K562 (cell line): ENCODE measurements around the gene TBXA2R. TPM values are rescaled to one million over a fixed set of nuclear protein-coding genes. Genes with fewer than 3 reads are reported as not detected.

Experiments
- ATAC-seq: fragments of 200-7000 bp; cut with Tn5 transposase; 3 replicates; pipeline ENCODE4 v1.9.1; 2020; ENCODE audit warnings: moderate library complexity
- BruUV-seq: library from RNA; stranded (reverse); fragments of 400-500 nt; replicated peaks from 2 replicates; lab custom pipeline; 2021; lab: Mats Ljungman, UMichigan
- CTCF ChIA-PET: fragments of 300-600 bp; formaldehyde crosslinking; extraction: SDS; loops from one replicate; lab custom pipeline; 2021; ENCODE audit warnings: low intra/inter-chr PET ratio; lab: Yijun Ruan, JAX
- POLR2A ChIA-PET: fragments of 300-600, 350-650 bp; sonication (Branson Sonifier 250); formaldehyde crosslinking; extraction: SDS; loops from one replicate; lab custom pipeline; 2021; ENCODE audit warnings: antibody characterized with exemption, inconsistent platforms; lab: Yijun Ruan, JAX
- DNase-seq, 4 experiments: peaks; one replicate each; pipeline versions ENCODE4 v3.0.0 to v3.0.0-alpha.2; 2011 to 2018; ENCODE audit warnings: low spot score in 3 of 4, mixed read lengths in 3 of 4; ENCODE audit errors: extremely low read depth in 1 of 4
- FAIRE-seq: peaks from 2 replicates; lab custom pipeline; 2011; peaks lifted over from hg19 to GRCh38; lab: Jason Lieb, UNC
- H2AFZ ChIP-seq: 2 replicates; pipeline ENCODE4 v1.6.0; 2011; ENCODE audit warnings: low read depth, low read length, control low read depth, inconsistent platforms
- H3K27ac ChIP-seq: fragments of 200-600 bp; 3 replicates; pipeline ENCODE4 v1.8.0; 2011; ENCODE audit warnings: low read depth, mild to moderate bottlenecking, control low read depth, inconsistent platforms, low read length, moderate library complexity, mixed read lengths; ENCODE audit errors: extremely low read depth
- H3K27me3 ChIP-seq, 2 experiments: fragments of 300-600 bp in 1 of 2; 2 replicates in 1 of 2; 3 replicates in 1 of 2; pipeline versions ENCODE4 v1.6.0 to v1.8.0; 2011; ENCODE audit warnings: inconsistent platforms in 2 of 2, low read length in 2 of 2, mild to moderate bottlenecking in 1 of 2, mixed read lengths in 1 of 2, moderate library complexity in 1 of 2; ENCODE audit not compliant: control insufficient read depth in 2 of 2, insufficient read depth in 2 of 2
- H3K36me3 ChIP-seq: fragments of 300-600 bp; 3 replicates; pipeline ENCODE4 v1.8.0; 2011; ENCODE audit warnings: mild to moderate bottlenecking, low read length, inconsistent platforms; ENCODE audit not compliant: control insufficient read depth, insufficient read depth
- H3K4me1 ChIP-seq, 2 experiments: fragments of 200-600 bp in 1 of 2; replicated peaks in 1 of 2; 2 replicates in 1 of 2; 3 replicates in 1 of 2; pipeline versions ENCODE4 v1.5.1 to v1.8.0; 2011; ENCODE audit warnings: inconsistent platforms in 2 of 2, low read length in 2 of 2, mild to moderate bottlenecking in 1 of 2, mixed read lengths in 1 of 2, moderate library complexity in 1 of 2; ENCODE audit not compliant: control insufficient read depth in 2 of 2, insufficient read depth in 2 of 2
- H3K4me2 ChIP-seq: 2 replicates; pipeline ENCODE4 v1.6.1; 2011; ENCODE audit warnings: low read length, control low read depth, inconsistent platforms, mixed read lengths; ENCODE audit not compliant: insufficient read depth
- H3K4me3 ChIP-seq: fragments of 200-600 bp; sonication (generic), shearing (Covaris generic); 2 replicates; pipeline ENCODE4 v1.5.1; 2016; ENCODE audit warnings: control low read depth, inconsistent platforms
- H3K79me2 ChIP-seq: fragments of 200-600 bp; 3 replicates; pipeline ENCODE4 v1.8.0; 2011; ENCODE audit warnings: low read length, inconsistent platforms; ENCODE audit not compliant: control insufficient read depth, insufficient read depth
- H3K9ac ChIP-seq, 2 experiments: 2 replicates each; pipeline versions ENCODE4 v1.6.0 to v1.6.1; 2011; ENCODE audit warnings: low read depth in 2 of 2, low read length in 2 of 2, control low read depth in 1 of 2, inconsistent platforms in 1 of 2, mild to moderate bottlenecking in 1 of 2, mixed read lengths in 1 of 2; ENCODE audit not compliant: insufficient read depth in 1 of 2
- H3K9me1 ChIP-seq: one replicate; pipeline ENCODE4 v1.6.0; 2011; ENCODE audit warnings: inconsistent platforms, mild to moderate bottlenecking, low read length, moderate library complexity; ENCODE audit not compliant: control insufficient read depth, insufficient read depth
- H3K9me3 ChIP-seq: replicated peaks from 2 replicates; pipeline ENCODE4 v1.5.1; 2011; ENCODE audit warnings: low read depth, low read length, inconsistent platforms; ENCODE audit not compliant: control insufficient read depth, insufficient read depth
- H4K20me1 ChIP-seq: replicated peaks from 2 replicates; pipeline ENCODE4 v1.6.1; 2011; ENCODE audit warnings: low read length, inconsistent platforms, mixed read lengths; ENCODE audit not compliant: control insufficient read depth, insufficient read depth
- NFE2L1 ChIP-seq: fragments of 450-650 bp; IDR thresholded peaks from 2 replicates; pipeline ENCODE4 v1.6.1; 2016; ENCODE audit warnings: missing genetic modification characterization, low read depth, mild to moderate bottlenecking, missing compliant biosample characterization, moderate library complexity, borderline replicate concordance
- POLR2G ChIP-seq: fragments of 200-400 bp; formaldehyde crosslinking; IDR thresholded peaks from 2 replicates; pipeline ENCODE4 v1.6.1; 2017; ENCODE audit warnings: low read depth, mild to moderate bottlenecking, antibody characterized with exemption, low read length, moderate library complexity
- RBFOX2 ChIP-seq: fragments of 200-400 bp; formaldehyde crosslinking; IDR thresholded peaks from 2 replicates; pipeline ENCODE4 v1.6.1; 2017; ENCODE audit warnings: low read depth, mild to moderate bottlenecking, low read length, moderate library complexity
- RBM22 ChIP-seq: fragments of 200-400 bp; formaldehyde crosslinking; IDR thresholded peaks from 2 replicates; pipeline ENCODE4 v1.6.1; 2018; ENCODE audit warnings: low read length, low read depth; ENCODE audit not compliant: poor library complexity, severe bottlenecking
- ZBTB7A ChIP-seq: IDR thresholded peaks from 2 replicates; pipeline ENCODE4 v1.6.1; 2011; ENCODE audit warnings: low read depth, mild to moderate bottlenecking, low read length, moderate library complexity, borderline replicate concordance; ENCODE audit not compliant: control insufficient read depth
- WGBS: fragments of 100-300 bp; shearing (Covaris generic); methylation state at CpG from one replicate; pipeline ENCODE4 v1.1.6; 2016; ENCODE audit warnings: low coverage, mixed read lengths; ENCODE audit not compliant: insufficient coverage; ENCODE audit errors: missing lambda C conversion rate; 5-methylcytosine and 5-hydroxymethylcytosine counted together
- in situ Hi-C: fragments of 300-500 bp; cut with MboI; formaldehyde crosslinking; loops from 4 replicates; pipeline ENCODE4 v1.15.0; 2018; ENCODE audit warnings: inconsistent platforms, mixed read lengths
- intact Hi-C: fragments of 100-400 bp; cut with micrococcal nuclease; formaldehyde crosslinking; loops from 2 replicates; pipeline ENCODE4 v1.14.2; 2022
- polyA plus RNA-seq, 8 experiments: library from polyadenylated mRNA; depleted of rRNA in 4 of 8; stranded (reverse) in 5 of 8; unstranded in 3 of 8; fragments of >200 nt; fragmentation: Nextera tagmentation in 2 of 8; fragmentation: Illumina TruSeq in 1 of 8; extraction: Ambion mirVana in 2 of 8; extraction: Trizol in 1 of 8; gene quantifications; 2 replicates each; pipeline versions ENCODE4 v1.2.1 to v1.2.3, GENCODE V29; 2011 to 2014; ENCODE audit warnings: inconsistent platforms in 1 of 8, missing spikeins in 1 of 8
- total RNA-seq, 7 experiments: library from RNA; depleted of rRNA in 6 of 7; stranded (reverse); fragments of >200 nt in 6 of 7; fragmentation: Illumina TruSeq in 2 of 7; extraction: Trizol in 2 of 7; gene quantifications; 2 replicates each; pipeline versions ENCODE4 v1.2.1 to v1.2.3, GENCODE V29; 2011 to 2021; ENCODE audit warnings: low replicate concordance in 1 of 7
- TF ChIP-seq, protein P1 (sequence below): fragments of 450-650 bp; IDR thresholded peaks from 2 replicates; pipeline ENCODE4 v1.6.1; 2016; ENCODE audit warnings: mild to moderate bottlenecking

TBXA2R gene
- total and polyA plus RNA-seq, 9 of the 15 experiments (the other 6 are each of a cell fraction or from before 2014, with no cell fraction given) = 1.5 to 24.0 (median 2.8) TPM

DNA sequence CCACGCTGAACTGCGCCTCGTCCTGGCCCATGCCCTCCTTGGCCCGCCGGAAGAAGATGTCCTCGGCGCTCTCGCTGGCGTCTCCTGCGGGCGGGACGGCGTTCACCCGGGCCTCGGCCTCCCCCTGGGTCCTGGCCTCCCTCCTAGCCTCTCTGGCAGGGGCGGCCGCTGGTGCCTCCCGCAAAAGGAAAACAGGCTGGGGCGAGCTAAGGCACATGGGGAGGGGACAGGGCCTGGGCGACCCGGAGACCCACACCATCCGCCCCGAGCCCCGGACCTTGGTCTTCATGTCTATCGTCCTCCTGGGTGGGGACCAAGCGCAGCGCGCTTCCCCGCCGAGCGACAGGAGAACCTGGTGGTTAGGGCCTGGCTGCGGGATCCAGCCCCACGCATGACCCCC, 5.7 kb upstream of the TBXA2R start:
- WGBS = 96% methylated on average over 14 of the region's 33 CpGs
- ChIA-PET POLR2A (interaction anchor here (0.9 to 1.0 kb wide), 3 partner anchors 14 to 56 kb away, joined by 3 to 5 read pairs (median 3); no protein-coding TSS in a partner anchor), CTCF (no interaction called here)

More for the DNA sequence above, 5.7 kb upstream of the TBXA2R start:
- Histone ChIP-seq H3K4me2 (no peak overlapping the region), H3K79me2 (peaks cover 14% of the 10 kb centered on the region; the same call in 2 of the 3 replicates), H3K4me1 (peaks cover 30 to 88% of the 10 kb centered on the region in 2 experiments), H2AFZ (no peak overlapping the region), H3K9me3 (no peaks in the 10 kb centered on the region; the same call in 1 of the 2 replicates), H3K9me1 (no peaks in the 10 kb centered on the region), H3K27ac (peak overlapping the region; percentile 76; the same call in 2 of the 3 replicates), H3K36me3 (peaks cover 64% of the 10 kb centered on the region), H4K20me1 (no peaks in the 10 kb centered on the region), H3K27me3 (no peaks in the 10 kb centered on the region), H3K9ac (peak overlapping the region; percentile 30 to 86; a peak in 3 of 4 replicates), H3K4me3 (no peak overlapping the region)
- in situ Hi-C loops = no loop called here
- no peak for ATAC-seq
- peak; percentile 19 for TF ChIP-seq RBM22
- peak; percentile 70 for TF ChIP-seq POLR2G
- TF ChIP-seq, protein P1, sequence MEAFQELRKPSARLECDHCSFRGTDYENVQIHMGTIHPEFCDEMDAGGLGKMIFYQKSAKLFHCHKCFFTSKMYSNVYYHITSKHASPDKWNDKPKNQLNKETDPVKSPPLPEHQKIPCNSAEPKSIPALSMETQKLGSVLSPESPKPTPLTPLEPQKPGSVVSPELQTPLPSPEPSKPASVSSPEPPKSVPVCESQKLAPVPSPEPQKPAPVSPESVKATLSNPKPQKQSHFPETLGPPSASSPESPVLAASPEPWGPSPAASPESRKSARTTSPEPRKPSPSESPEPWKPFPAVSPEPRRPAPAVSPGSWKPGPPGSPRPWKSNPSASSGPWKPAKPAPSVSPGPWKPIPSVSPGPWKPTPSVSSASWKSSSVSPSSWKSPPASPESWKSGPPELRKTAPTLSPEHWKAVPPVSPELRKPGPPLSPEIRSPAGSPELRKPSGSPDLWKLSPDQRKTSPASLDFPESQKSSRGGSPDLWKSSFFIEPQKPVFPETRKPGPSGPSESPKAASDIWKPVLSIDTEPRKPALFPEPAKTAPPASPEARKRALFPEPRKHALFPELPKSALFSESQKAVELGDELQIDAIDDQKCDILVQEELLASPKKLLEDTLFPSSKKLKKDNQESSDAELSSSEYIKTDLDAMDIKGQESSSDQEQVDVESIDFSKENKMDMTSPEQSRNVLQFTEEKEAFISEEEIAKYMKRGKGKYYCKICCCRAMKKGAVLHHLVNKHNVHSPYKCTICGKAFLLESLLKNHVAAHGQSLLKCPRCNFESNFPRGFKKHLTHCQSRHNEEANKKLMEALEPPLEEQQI = no peak
- TF ChIP-seq NFE2L1 = no peak
- TF ChIP-seq ZBTB7A = no peak
- no peak for TF ChIP-seq RBFOX2
- no peak for FAIRE-seq
- intact Hi-C loops = no loop called here
- no peak for DNase-seq
- BruUV-seq = no TSS peak
